GM18951 (cell line): Measurements from ENCODE around the gene STYXL1.

Experiments used
- POLR2A ChIP-seq: IDR thresholded peaks from 4 replicates; pipeline ENCODE4 v1.6.1; 2011; ENCODE audit warnings: mild to moderate bottlenecking; ENCODE audit not compliant: insufficient read length, insufficient read depth; ENCODE audit errors: extremely low read depth
- in situ Hi-C: fragments of 300-500 bp; cut with MboI; formaldehyde crosslinking; loops from one replicate; pipeline ENCODE4 v1.12.0; 2022; ENCODE audit warnings: low sequenced_read_pairs, mixed read lengths, inconsistent platforms; ENCODE audit not compliant: unreplicated experiment

Gene STYXL1

DNA sequence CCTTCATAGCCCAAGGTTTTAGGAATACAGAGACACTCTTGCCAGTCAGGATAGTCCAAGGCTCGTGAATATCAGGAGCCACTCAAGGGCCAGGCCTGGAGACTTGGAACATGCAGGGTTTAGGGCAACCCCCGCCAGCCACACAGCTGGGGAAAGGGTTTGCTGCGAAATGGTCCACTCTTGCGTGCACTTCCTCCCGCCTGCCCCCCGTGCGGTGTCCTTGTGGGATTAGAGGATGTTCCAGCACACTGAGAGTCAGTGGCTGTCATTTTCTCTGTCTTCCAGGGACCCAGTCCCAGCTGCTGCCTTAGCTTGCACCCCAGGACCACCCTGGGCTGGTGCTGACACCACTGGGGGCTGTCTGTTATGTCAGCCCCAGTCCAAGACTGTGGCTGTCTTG lies 94.4 kb downstream of the STYXL1 start:
- TF ChIP-seq POLR2A, result no peak
- in situ Hi-C loops, result no loop called here

DNA sequence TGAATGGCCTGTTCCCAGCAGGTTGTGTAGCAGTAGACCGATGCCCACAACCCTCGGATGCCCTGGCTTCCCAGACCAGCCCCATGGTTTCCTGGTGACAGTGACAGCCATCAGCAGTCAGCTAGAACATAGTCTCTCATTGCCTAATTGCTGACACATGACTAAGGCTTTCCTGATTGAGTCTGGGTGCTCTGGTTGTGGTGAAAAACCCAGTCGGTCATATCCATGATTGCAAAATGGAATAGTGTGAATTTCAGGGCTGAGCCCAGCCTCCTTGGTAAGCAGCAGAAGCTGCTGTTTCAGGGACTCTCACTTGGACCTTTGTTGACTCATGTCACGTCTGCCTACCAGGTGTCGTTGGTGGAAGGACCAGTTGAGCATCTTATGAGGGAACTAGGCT lies 96.3 kb downstream of the STYXL1 start:
- in situ Hi-C loops, result no loop called here
- no peak for TF ChIP-seq POLR2A

DNA sequence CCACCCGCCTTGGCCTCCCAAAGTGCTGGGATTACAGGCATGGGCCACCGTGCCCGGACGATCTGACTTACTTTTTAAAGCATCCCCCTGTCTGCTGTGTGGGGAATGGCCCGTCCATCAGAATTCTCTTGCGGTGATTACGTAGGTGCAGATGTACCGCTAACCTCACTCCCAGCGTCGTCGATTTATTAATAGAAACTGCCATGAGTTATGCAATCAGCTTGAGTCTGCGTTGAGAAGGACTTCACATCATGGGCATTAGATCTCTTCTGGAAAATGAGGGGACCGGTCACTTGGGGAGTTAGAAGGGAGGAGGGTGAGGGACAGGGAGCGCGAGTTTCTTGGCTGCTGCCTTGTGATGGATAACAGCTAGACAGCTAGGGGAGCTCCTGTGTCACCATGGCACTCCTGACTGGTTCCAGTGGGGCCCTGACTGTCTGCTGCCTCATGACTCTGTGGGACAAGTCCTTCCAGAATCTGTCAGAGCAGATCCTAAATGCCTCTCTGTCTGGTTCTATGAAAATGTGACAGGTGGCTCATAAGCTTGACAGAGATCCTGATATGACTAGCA lies 97.6 kb downstream of the STYXL1 start:
- in situ Hi-C loops, result no loop called here
- no peak for TF ChIP-seq POLR2A

DNA sequence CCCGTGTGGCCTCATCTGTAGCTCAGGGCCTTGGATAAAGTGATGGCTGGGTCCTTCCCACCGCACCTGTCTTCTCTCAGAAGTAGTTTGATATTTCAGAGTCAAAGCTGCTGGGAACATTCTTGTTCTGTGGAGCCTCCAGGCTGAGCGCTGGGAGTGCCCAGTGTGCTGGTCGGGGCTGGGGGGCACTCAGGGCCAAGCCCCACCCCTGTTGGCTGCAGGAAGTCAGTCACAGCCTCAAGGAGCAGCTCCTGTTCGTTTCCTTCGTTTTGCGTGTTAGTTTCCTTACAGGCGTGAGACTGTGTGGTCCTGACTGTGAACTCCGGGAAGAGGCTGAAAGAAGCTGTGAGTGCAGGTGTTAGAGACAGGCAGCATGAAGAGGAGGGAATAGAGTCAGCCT lies 99.6 kb downstream of the STYXL1 start:
- TF ChIP-seq POLR2A, result no peak
- in situ Hi-C loops, result no loop called here
